LNCaP clone FGC (cell line): ENCODE results near the gene TTC39C.

ENCODE experiments used
- DNase-seq: peaks from one replicate; pipeline ENCODE4 v3.0.0-alpha.2; 2011; ENCODE audit warnings: low read depth
- H3K4me3 ChIP-seq: 2 replicates; pipeline ENCODE4 v1.5.1; 2011; ENCODE audit warnings: mild to moderate bottlenecking, low read depth, low read length, control low read depth
- TF ChIP-seq, protein P1 (sequence below): IDR thresholded peaks from 2 replicates; pipeline ENCODE4 v1.5.1; 2012; ENCODE audit warnings: mild to moderate bottlenecking; ENCODE audit not compliant: control insufficient read depth, insufficient read depth; ENCODE audit errors: extremely low read depth

The TTC39C gene

GRCh38 chr18:24161304-24161703 lies 146.8 kb downstream of the TTC39C start:
- no peak overlapping the region for H3K4me3 ChIP-seq
- TF ChIP-seq, protein P1, sequence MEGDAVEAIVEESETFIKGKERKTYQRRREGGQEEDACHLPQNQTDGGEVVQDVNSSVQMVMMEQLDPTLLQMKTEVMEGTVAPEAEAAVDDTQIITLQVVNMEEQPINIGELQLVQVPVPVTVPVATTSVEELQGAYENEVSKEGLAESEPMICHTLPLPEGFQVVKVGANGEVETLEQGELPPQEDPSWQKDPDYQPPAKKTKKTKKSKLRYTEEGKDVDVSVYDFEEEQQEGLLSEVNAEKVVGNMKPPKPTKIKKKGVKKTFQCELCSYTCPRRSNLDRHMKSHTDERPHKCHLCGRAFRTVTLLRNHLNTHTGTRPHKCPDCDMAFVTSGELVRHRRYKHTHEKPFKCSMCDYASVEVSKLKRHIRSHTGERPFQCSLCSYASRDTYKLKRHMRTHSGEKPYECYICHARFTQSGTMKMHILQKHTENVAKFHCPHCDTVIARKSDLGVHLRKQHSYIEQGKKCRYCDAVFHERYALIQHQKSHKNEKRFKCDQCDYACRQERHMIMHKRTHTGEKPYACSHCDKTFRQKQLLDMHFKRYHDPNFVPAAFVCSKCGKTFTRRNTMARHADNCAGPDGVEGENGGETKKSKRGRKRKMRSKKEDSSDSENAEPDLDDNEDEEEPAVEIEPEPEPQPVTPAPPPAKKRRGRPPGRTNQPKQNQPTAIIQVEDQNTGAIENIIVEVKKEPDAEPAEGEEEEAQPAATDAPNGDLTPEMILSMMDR = no peak
- DNase-seq = no peak

DNA sequence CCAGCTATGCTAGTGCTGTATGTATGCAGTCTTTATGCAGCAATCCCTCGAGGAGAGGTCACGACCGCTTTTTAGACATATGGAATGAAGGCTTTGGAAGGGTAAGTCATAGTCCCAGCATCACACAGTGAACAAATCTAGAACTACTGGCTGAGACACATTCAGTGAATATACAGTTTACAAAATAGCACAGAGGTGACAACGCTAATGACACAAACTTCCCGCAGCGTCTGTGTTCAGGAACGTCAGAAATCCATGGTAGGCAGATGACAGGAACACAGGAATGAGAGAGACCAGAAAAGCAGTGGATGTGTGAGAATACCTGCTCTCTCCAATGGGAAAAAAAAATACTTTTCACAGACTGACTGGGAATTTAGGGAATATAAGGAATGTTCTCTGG lies 153.9 kb downstream of the TTC39C start:
- DNase-seq = no peak
- no peak overlapping the region for H3K4me3 ChIP-seq
- TF ChIP-seq, protein P1 = no peak

GRCh38 chr18:24170360-24170759 lies 155.8 kb downstream of the TTC39C start:
- TF ChIP-seq, protein P1 = no peak
- no peak overlapping the region for H3K4me3 ChIP-seq
- DNase-seq = no peak

- DNase-seq = no peak
- TF ChIP-seq, protein P1 = no peak
- no peak overlapping the region for H3K4me3 ChIP-seq
These were observed 159.4 kb downstream of the TTC39C start for GRCh38 chr18:24173997-24174396.

GRCh38 chr18:24176727-24177416 lies 162.3 kb downstream of the TTC39C start:
- no peak overlapping the region for H3K4me3 ChIP-seq
- no peak for DNase-seq
- TF ChIP-seq, protein P1 = peak; percentile 51

DNA sequence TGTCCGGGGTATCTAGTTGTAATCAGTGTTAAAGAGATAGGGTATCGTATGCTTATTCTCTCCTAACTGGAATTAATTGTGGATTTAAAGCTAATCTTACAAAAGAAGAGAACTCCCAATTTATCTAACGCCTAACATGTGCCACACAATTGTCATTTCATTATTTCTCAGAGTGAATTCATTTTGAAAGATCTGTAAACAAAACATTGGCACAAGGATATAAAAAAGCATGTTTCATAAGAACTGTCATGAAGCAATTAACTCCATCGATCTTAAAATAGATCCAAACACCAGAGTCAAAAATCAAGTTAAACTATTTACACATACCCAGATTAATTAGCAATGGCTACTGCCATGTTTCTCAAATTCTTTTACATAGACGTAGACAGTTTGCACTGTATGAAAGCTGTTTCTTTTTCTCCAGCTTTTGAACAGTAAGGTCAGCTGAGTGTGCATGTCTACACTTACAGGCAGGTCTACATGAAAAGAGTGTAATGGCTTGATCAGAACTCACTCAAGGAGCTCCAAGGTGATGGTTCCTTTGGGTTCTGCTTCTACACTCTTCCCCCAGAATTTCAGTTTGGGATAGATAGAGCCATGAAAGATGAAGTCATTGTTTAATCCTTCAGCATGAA lies 163.1 kb downstream of the TTC39C start:
- no peak overlapping the region for H3K4me3 ChIP-seq
- TF ChIP-seq, protein P1 = no peak
- DNase-seq = no peak
